Mucosa of rectum (tissue), 2 donors: ENCODE results near the gene NCMAP.
A peak's percentile ranks its signal among the peaks of the same experiment; 100 is the strongest.
"Not testable (repeated sequence)": the region's sequence is repeated elsewhere in the genome, so short reads cannot be mapped to it uniquely, and the experiment has no call there.

Experiments
- H3K27ac ChIP-seq, 2 donors: one replicate each; pipeline ENCODE4 v1.7.0; 2013; ENCODE audit warnings: inconsistent platforms in 2 of 2, low read depth in 2 of 2, low read length in 2 of 2
- H3K27me3 ChIP-seq, 2 donors: one replicate each; pipeline ENCODE4 v1.7.0; 2013; ENCODE audit warnings: low read length in 2 of 2; ENCODE audit not compliant: control insufficient read depth in 2 of 2, insufficient read depth in 2 of 2
- H3K36me3 ChIP-seq, 2 donors: one replicate each; pipeline ENCODE4 v1.7.0; 2013; ENCODE audit warnings: low read length in 2 of 2; ENCODE audit not compliant: control insufficient read depth in 2 of 2, insufficient read depth in 2 of 2
- H3K4me1 ChIP-seq, 2 donors: one replicate each; pipeline ENCODE4 v1.7.0; 2013; ENCODE audit warnings: low read length in 2 of 2, mild to moderate bottlenecking in 1 of 2; ENCODE audit not compliant: control insufficient read depth in 2 of 2, insufficient read depth in 2 of 2
- H3K4me3 ChIP-seq, 2 donors: one replicate each; pipeline ENCODE4 v1.7.0; 2013; ENCODE audit warnings: low read length in 2 of 2
- H3K9ac ChIP-seq, 2 donors: one replicate each; pipeline ENCODE4 v1.7.0; 2013; ENCODE audit warnings: low read length in 2 of 2, low read depth in 1 of 2, mild to moderate bottlenecking in 1 of 2
- H3K9me3 ChIP-seq, 2 donors: one replicate each; pipeline ENCODE4 v1.7.0; 2013; ENCODE audit warnings: low read length in 2 of 2; ENCODE audit not compliant: control insufficient read depth in 2 of 2
- donor health status: healthy.
- donor health status: Normal muscosa, but diverticular disease.

Gene NCMAP

DNA sequence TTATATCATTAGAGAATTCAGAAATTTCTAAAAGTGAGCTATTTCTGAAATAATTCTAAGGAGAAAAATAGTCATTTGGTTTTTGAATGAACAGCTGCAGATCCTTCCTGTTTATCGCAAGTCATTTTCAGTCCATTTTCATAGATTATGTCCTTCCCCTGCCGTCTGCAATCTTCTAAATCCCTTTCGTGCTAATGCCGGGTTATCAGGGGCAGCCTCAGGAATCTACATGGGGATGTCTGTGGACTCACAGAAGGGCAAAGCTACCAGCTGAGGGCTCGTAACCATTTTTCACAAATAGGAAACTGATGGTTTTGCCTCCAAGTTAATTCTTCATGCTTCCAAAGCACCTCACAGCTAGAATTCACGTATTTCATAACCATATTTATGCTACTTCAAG, 30.3 kb upstream of the NCMAP start:
- Histone ChIP-seq H3K27me3 (no peaks in the 10 kb centered on the region), H3K9ac (no peak overlapping the region), H3K9me3 (no peaks in the 10 kb centered on the region), H3K4me3 (no peak overlapping the region), H3K36me3 (no peaks in the 10 kb centered on the region), H3K27ac (no peak overlapping the region), H3K4me1 (no peaks in the 10 kb centered on the region)

DNA sequence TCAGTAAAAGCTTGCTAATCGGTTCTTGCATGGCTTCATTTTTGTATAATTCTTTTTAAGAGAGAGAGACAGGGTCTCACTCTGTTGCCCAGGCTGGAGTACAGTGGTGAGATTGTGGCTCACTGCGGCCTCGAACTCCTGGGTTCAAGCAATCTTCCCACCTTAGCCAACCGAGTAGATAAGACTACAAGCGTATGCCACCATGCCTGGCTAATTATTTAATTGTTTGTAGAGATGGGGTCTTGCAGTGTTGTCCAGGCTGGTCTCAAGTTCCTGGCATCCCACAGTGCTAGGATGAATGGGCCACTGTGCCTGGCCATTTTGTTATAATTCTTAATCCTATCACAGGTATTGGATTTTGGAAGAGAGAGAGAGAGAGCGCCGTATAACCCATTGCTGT, 29.8 kb upstream of the NCMAP start:
- Histone ChIP-seq H3K4me3 (no peak overlapping the region), H3K4me1 (no peaks in the 10 kb centered on the region), H3K9me3 (no peaks in the 10 kb centered on the region), H3K27ac (no peak overlapping the region), H3K36me3 (no peaks in the 10 kb centered on the region), H3K9ac (no peak overlapping the region), H3K27me3 (no peaks in the 10 kb centered on the region)

DNA sequence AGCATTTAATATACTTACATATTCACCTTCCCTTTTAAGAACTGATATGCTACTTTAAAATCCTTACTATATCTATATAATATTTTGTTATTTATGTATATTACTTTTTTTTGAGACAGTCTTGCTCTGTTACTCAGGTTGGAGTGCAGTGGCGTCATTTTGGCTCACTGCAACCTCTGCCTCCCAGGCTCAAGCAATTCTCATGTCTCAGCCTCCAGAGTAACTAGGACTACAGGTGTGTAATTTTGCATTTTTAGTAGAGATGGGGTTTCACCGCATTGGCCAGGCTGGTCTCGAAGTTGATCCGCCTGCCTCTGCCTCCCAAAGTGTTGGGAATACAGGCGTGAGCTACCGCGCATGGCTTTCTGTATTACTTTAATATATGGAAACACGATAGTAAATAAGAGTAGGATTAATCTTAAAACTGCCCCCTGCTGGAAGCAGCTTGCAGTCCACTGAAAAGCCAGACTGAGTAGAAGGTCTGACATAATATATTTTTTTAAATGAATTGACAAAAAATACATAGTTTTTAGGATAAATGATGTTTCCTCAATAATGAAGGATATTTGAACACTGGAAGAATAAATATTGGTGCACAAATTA, 28.8 kb upstream of the NCMAP start:
- no peak overlapping the region for H3K9ac ChIP-seq
- no peak overlapping the region for H3K4me3 ChIP-seq

DNA sequence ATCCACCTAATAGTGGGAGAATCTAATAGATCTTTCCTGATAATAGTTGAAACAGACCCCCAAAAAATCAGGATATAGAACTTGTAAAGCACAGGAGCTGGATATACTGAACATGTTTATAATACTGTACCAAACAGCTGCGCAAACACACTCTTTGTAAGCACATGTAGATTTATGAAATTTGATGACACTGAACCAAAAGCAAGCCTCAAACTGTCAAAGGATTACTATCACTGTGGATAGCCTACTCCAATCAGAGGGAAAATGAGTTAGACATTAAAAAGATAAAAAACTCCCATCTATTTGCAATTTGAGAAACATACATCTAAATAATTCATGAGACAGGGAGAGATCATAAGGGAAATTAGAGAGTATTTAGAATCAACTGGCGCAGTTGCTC, 27.1 kb upstream of the NCMAP start:
- peaks cover 2% of the 10 kb centered on the region in 2 donors for H3K36me3 ChIP-seq
- no peaks in the 10 kb centered on the region for H3K4me1 ChIP-seq
- H3K27me3 ChIP-seq: no peaks in the 10 kb centered on the region
- H3K9ac ChIP-seq: no peak overlapping the region
- no peaks in the 10 kb centered on the region for H3K9me3 ChIP-seq
- H3K4me3 ChIP-seq: no peak overlapping the region
- no peak overlapping the region for H3K27ac ChIP-seq

More for the DNA sequence above, 28.8 kb upstream of the NCMAP start:
- Histone ChIP-seq H3K27me3 (no peaks in the 10 kb centered on the region), H3K36me3 (peaks cover 0 to 2% of the 10 kb centered on the region in 2 donors), H3K27ac (no peak overlapping the region), H3K4me1 (no peaks in the 10 kb centered on the region), H3K9me3 (no peaks in the 10 kb centered on the region)

DNA sequence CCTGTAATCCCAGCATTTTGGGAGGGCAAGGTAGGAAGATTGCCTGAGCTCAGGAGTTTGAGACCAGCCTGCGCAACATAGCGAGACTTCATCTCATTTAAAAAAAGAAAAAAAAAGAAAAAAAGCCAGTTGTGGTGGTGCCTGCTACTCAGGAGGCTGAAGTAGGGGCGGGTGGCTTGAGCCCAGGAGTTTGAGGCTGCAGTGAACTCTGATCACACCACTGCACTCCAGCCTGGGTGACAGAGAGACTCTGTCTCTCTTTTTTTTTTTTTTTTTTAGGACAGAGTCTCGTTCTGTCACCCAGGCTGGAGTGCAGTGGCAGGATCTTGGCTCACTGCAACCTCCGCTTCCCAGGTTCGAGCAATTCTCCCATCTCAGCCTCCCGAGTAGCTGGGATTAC, 26.6 kb upstream of the NCMAP start:
- H3K4me3 ChIP-seq: not testable (repeated sequence)

DNA sequence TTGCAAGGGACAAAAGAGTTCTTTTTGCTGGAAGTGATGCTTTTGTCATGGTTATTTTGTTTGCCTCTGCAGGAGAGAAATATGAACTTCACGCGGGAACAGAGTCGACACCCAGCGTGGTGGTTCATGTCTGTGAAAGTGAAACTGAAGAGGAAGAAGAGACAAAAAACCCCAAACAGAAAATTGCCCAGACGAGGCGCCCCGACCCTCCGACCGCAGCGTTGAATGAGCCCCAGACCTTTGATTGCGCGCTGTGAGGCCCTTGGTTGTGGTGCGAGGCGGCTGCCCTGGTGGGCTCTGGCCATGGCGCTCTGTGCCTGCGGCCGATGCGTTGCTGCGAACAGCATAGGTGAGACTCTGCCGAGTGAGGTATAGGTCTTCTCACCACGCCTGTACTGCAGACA, 20.9 kb upstream of the NCMAP start:
- Histone ChIP-seq H3K27me3 (no peaks in the 10 kb centered on the region), H3K4me1 (peaks cover 12 to 16% of the 10 kb centered on the region in 2 donors), H3K27ac (peak overlapping the region; percentile 69 to 81), H3K4me3 (peak overlapping the region; percentile 27 to 49), H3K9ac (peak overlapping the region; percentile 28 to 54), H3K36me3 (peaks cover 2% of the 10 kb centered on the region in 2 donors), H3K9me3 (no peaks in the 10 kb centered on the region)

More for the DNA sequence above, 26.6 kb upstream of the NCMAP start:
- H3K4me1 ChIP-seq, H3K36me3 ChIP-seq, H3K27ac ChIP-seq, H3K9ac ChIP-seq, H3K9me3 ChIP-seq, H3K27me3 ChIP-seq: not testable (repeated sequence)

DNA sequence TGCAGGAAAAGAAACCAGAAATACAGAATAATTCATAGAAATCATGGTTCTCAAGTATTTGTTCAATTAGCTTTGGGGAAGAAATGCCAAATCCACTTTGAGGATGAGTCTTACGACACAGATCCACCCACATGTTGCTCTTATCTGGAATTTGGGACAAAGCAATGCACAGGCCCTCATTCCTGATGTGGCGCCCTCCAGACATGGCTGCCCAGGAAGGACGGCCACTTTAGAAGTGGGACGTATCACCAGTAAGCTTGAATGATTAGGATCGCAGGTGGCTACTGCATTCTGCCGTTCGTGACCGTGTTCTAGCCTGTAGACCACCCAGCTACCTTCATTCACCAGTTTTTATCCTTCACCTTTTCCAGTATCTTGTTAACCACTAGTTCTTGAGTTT, 20.1 kb upstream of the NCMAP start:
- Histone ChIP-seq H3K9me3 (no peaks in the 10 kb centered on the region), H3K4me1 (peaks cover 12 to 23% of the 10 kb centered on the region in 2 donors), H3K27ac (peak overlapping the region; percentile 66 to 75), H3K36me3 (peaks cover 2% of the 10 kb centered on the region in 2 donors), H3K9ac (peak overlapping the region in 1 of 2 donors; percentile 28), H3K27me3 (no peaks in the 10 kb centered on the region), H3K4me3 (no peak overlapping the region)

DNA sequence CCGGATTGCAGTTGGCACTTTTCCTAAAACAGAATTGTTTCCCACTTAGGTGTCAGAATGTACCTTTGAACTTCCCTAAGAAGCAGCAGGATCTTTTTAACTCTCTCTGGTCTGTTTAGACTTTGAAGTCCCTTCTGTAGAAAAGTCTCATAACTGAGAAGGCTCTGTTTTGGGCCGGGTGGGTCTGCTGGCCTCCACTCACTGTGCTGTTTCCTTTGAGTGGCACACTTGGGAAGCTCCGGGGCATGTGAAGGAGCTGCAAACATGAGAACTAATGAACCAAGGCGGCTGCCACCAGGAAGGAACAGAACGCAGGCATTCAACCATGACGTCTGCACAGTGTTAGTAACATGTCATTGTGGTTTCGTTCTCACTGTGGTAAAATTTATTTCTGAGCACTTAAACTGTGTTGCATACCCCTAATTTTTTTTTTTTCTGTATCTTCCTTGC, 19.5 kb upstream of the NCMAP start:
- peak overlapping the region in 1 of 2 donors; percentile 56 for H3K9ac ChIP-seq
- H3K4me3 ChIP-seq: peak overlapping the region in 1 of 2 donors; percentile 17
- H3K4me1 ChIP-seq: peaks cover 15 to 29% of the 10 kb centered on the region in 2 donors
- no peaks in the 10 kb centered on the region for H3K27me3 ChIP-seq
- no peaks in the 10 kb centered on the region for H3K9me3 ChIP-seq
- peaks cover 2% of the 10 kb centered on the region in 2 donors for H3K36me3 ChIP-seq
- peak overlapping the region; percentile 66 to 75 for H3K27ac ChIP-seq

DNA sequence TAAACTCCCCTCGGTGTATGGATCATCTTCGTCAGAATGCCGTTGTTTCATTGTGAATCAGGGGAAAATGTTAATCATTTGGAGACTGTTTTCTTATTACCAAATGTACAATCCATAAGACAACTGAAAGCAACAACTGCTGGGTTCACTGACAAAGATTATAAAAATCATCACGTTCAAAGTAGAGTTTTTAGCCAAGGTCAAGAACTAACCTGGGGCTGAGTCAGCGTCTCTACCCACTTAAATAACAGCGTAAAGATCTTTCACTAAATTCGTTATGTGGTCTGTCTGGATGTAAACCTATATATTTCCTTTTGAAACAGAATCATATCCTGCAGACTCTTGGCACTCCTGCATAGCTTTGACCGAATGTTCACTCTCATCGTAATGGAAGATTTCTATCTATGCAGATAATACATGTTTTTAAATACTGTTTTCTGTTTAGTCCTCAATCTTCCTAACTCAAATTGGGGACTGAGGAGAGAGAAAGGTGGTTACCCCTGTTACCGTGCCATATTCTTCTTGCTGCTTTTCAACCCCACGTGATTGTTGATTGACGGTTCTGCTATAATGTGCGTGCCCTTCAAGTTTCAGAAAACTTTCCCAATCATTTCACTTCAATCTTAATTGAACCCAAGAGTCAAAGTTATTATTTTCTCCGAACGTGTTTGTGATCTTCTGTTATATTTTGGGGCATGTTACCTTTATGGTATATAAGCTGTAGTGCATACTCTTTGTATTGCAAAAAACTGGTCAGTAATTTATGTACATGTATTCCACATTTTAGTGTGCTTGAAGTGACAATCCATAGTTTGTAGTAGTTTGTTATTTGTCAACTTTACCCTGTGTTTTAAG, 15.6 kb upstream of the NCMAP start:
- Histone ChIP-seq H3K27ac (peak overlapping the region; percentile 84 to 89), H3K9ac (no peak overlapping the region), H3K4me1 (peaks cover 20 to 34% of the 10 kb centered on the region in 2 donors), H3K36me3 (no peaks in the 10 kb centered on the region), H3K9me3 (no peaks in the 10 kb centered on the region), H3K4me3 (peak overlapping the region in 1 of 2 donors; percentile 32), H3K27me3 (no peaks in the 10 kb centered on the region)
